Glutamatergic neuron (in vitro differentiated cells): ENCODE data around the gene FOXN1. TPM values are rescaled to one million over a fixed set of nuclear protein-coding genes. Genes with fewer than 3 reads are reported as not detected.

Experiments
- DNase-seq: peaks from one replicate; pipeline ENCODE4 v3.0.0; 2022
- H3K27ac Mint-ChIP-seq: one replicate; pipeline ENCODE4 v1.8.0; 2020; ENCODE audit warnings: mild to moderate bottlenecking, mixed read lengths, inconsistent platforms; ENCODE audit not compliant: unreplicated experiment
- H3K27me3 Mint-ChIP-seq: one replicate; pipeline ENCODE4 v1.8.0; 2020; ENCODE audit warnings: mild to moderate bottlenecking, moderate library complexity, mixed read lengths, inconsistent platforms; ENCODE audit not compliant: unreplicated experiment
- H3K36me3 Mint-ChIP-seq: one replicate; pipeline ENCODE4 v1.8.0; 2020; ENCODE audit warnings: mild to moderate bottlenecking, mixed read lengths, inconsistent platforms; ENCODE audit not compliant: unreplicated experiment
- H3K4me1 Mint-ChIP-seq: one replicate; pipeline ENCODE4 v1.8.0; 2020; ENCODE audit warnings: mild to moderate bottlenecking, low read depth, mixed read lengths, inconsistent platforms; ENCODE audit not compliant: unreplicated experiment
- H3K4me3 Mint-ChIP-seq: one replicate; pipeline ENCODE4 v1.8.0; 2020; ENCODE audit warnings: mild to moderate bottlenecking, mixed read lengths, inconsistent platforms; ENCODE audit not compliant: unreplicated experiment
- H3K9me3 Mint-ChIP-seq: one replicate; pipeline ENCODE4 v1.8.0; 2020; ENCODE audit warnings: mild to moderate bottlenecking, moderate library complexity, mixed read lengths, inconsistent platforms; ENCODE audit not compliant: unreplicated experiment
- total RNA-seq: library from RNA; stranded (reverse); fragmentation: NEBNext Ultra II Directional; extraction: Animal tissue kit (Norgen Biotek cat#: 25700); gene quantifications from one replicate; pipeline ENCODE4 v1.2.1, GENCODE V29; 2021; ENCODE audit not compliant: unreplicated experiment
- TF ChIP-seq, protein P1 (sequence below): fragments of 200-600 bp; sonication (generic); IDR thresholded peaks from one replicate; pipeline ENCODE4 v1.5.0; 2021; ENCODE audit not compliant: partially characterized antibody, unreplicated experiment

The FOXN1 gene
- total RNA-seq, 1 donor from 2014 or later: not detected

DNA sequence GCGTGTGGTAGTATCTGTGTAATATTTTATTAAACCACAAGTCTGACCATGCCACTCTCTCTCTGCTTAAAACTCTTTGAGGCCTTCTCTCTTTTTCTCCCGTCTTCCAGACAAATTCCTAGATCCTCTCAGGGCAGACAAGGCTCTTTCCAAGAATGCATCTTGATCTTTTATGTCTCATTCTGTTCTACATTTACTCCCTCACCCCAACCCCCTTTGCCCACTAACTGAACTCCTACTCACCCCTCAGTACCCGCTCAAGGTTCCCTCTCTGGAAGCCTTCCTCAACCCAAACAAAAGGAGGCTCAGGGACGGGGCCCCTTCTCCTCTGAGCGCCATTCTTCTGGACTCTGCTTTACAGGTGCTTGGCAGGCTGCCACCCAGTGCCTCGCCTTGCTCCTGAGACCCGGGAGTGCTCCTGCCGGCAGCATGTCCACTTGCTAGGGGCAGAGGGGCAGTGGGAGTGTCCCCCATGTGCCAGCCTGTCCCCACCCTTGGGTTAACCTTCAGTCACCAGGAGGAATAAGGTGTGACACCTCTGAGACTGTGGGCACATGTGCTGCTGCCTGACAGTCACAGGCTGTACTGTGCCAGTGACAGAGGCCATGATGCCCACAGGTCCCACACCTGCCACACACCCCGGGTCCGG, 23.5 kb upstream of the FOXN1 start:
- H3K4me1 Mint-ChIP-seq: peaks cover 3% of the 10 kb centered on the region
- H3K36me3 Mint-ChIP-seq: no peaks in the 10 kb centered on the region
- peaks cover 6% of the 10 kb centered on the region for H3K27me3 Mint-ChIP-seq
- no peak overlapping the region for H3K4me3 Mint-ChIP-seq
- no peak for DNase-seq
- H3K9me3 Mint-ChIP-seq: peaks cover 4% of the 10 kb centered on the region
- TF ChIP-seq, protein P1, sequence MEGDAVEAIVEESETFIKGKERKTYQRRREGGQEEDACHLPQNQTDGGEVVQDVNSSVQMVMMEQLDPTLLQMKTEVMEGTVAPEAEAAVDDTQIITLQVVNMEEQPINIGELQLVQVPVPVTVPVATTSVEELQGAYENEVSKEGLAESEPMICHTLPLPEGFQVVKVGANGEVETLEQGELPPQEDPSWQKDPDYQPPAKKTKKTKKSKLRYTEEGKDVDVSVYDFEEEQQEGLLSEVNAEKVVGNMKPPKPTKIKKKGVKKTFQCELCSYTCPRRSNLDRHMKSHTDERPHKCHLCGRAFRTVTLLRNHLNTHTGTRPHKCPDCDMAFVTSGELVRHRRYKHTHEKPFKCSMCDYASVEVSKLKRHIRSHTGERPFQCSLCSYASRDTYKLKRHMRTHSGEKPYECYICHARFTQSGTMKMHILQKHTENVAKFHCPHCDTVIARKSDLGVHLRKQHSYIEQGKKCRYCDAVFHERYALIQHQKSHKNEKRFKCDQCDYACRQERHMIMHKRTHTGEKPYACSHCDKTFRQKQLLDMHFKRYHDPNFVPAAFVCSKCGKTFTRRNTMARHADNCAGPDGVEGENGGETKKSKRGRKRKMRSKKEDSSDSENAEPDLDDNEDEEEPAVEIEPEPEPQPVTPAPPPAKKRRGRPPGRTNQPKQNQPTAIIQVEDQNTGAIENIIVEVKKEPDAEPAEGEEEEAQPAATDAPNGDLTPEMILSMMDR: no peak
- H3K27ac Mint-ChIP-seq: no peak overlapping the region

DNA sequence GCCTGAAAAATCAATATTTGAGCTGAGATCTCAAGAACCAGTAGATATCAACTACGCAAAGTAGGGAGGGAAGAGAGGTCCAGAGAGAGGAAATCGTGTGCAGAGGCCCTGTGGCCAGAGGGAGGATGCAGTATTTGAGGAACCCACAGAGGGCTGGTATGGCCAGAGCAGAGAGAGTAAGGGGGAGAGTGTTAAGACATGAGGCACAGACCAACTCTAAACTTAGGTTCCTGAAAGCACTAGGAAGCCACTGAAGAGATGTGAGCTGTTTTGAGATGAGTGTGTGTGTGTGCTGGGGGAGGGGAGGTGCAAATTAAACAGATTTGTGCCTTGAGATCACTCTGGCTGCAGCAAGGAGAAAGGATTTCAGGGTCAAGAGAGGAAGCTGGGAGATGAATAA, 21.9 kb upstream of the FOXN1 start:
- Mint-ChIP-seq H3K36me3 (no peaks in the 10 kb centered on the region), H3K4me1 (peaks cover 3% of the 10 kb centered on the region), H3K9me3 (peaks cover 4% of the 10 kb centered on the region), H3K27me3 (no peaks in the 10 kb centered on the region), H3K4me3 (no peak overlapping the region), H3K27ac (no peak overlapping the region)
- no peak for DNase-seq
- TF ChIP-seq, protein P1: no peak

DNA sequence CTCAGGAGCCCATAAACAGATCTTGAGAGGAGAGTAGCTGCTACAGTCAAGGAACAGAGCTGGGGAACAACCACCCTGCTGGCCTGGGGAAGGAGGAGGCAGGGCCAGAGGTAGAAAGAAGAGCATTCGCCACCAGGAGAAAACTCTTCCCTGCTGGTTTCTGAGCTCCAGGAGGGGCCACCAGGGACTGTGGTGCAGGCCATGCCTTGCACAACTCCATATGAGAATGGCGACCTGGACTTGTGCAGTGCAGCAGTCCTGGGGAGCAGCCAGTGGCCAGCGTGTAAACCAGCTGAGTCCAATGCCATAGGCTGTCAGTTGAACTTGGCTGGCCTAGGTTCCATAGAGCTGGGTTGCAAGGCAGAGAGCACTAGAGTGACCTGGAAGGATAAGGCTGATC, 21.1 kb upstream of the FOXN1 start:
- H3K9me3 Mint-ChIP-seq: peaks cover 4% of the 10 kb centered on the region
- DNase-seq: no peak
- H3K36me3 Mint-ChIP-seq: no peaks in the 10 kb centered on the region
- TF ChIP-seq, protein P1: no peak
- H3K27me3 Mint-ChIP-seq: no peaks in the 10 kb centered on the region
- no peak overlapping the region for H3K27ac Mint-ChIP-seq
- H3K4me1 Mint-ChIP-seq: peaks cover 3% of the 10 kb centered on the region
- no peak overlapping the region for H3K4me3 Mint-ChIP-seq

DNA sequence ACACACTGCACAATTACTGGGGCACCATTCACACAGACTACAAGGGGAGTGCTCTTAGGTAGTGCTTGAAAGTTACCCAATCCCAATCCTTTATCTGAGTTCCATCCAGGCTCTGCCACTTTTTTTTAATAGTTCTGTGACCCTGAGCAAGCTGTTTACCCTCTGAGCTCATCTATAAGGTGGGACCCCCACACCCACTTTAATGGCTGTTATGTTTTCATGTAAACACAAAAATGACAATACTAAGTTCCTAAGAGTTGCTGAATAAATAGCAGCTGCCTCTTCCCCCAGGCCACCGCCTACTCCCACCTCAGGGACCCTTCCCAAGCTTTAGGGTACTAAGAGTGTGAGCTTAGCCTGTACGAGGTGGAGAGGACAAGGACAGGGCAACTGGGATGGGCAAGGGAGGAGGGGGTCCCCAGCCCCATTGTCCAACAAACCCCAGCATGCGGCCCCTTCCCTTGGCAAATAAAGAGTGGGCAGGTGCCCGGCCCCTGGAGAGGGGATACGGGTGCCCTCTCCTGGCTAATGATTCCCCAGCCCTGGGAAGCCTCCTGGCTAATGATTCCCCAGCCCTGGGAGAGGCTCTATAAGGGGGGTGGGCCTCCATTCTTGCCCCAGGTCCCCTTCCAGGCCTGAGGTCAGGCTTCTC, 18.1 kb upstream of the FOXN1 start:
- H3K9me3 Mint-ChIP-seq: peaks cover 4% of the 10 kb centered on the region
- no peak for DNase-seq
- H3K27ac Mint-ChIP-seq: no peak overlapping the region
- H3K27me3 Mint-ChIP-seq: peaks cover 4% of the 10 kb centered on the region
- H3K4me3 Mint-ChIP-seq: no peak overlapping the region
- H3K4me1 Mint-ChIP-seq: peaks cover 3% of the 10 kb centered on the region
- H3K36me3 Mint-ChIP-seq: no peaks in the 10 kb centered on the region
- TF ChIP-seq, protein P1: no peak
